HG02938 (cell line): ENCODE results near the gene BMP6.

Experiments
- ATAC-seq: cut with Tn5 transposase; IDR thresholded peaks from one replicate; pipeline ENCODE4 v1.9.1; 2021; ENCODE audit warnings: mild to moderate bottlenecking, moderate library complexity; ENCODE audit not compliant: unreplicated experiment

Gene BMP6

DNA sequence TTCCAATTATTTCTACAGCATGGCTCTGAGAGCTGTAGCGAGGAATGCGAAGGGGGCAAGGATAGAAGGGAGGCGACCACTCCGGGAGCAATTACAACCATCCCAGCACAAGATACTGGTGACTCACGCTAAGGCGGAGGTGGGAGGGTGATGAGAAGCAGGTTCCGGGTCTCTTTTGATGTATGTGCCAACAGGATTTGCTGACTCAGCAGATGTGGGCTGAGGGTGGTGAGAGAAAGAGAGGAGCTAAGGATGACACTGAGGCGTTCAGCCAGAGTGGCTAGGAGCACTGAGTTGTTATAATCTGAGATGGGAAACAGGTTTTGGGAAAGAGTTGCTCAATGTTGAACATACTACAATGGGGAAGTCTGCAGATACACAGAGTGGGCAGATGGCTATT, 194.0 kb downstream of the BMP6 start:
- ATAC-seq, result no peak

GRCh38 chr6:7920425-7920824, 194.5 kb downstream of the BMP6 start:
- no peak for ATAC-seq

DNA sequence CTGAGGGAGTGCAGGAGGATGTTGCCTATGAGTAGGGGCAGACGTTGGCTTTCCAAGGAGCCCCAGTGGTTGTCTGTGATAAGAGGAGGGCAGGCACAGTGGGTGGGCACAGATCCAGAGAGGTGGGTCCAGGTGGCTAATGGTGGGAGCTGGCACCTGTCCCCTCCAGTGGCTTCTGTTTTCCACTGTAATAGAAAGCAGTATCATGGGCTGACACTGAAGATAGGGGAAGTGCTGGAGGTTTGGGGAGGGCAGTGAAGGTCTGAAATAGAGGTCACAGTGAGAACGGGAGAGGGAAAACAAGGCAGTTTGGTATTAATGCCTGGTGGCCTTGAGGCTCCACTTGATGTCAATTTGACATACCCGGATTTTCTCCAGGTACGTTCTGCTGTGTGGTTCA, 195.1 kb downstream of the BMP6 start:
- no peak for ATAC-seq

GRCh38 chr6:7921632-7922092, 195.8 kb downstream of the BMP6 start:
- no peak for ATAC-seq

GRCh38 chr6:7922596-7922995, 196.7 kb downstream of the BMP6 start:
- ATAC-seq, result no peak

GRCh38 chr6:7924867-7925266, 199.0 kb downstream of the BMP6 start:
- no peak for ATAC-seq
